Thyroid gland (tissue), 4 donors: ENCODE results near the gene FNDC3B.

Experiments used
- POLR2A ChIP-seq, 2 donors: fragments of 450-650 bp; IDR thresholded peaks; one replicate each; pipeline ENCODE4 v1.6.1; 2017; ENCODE audit warnings: antibody characterized with exemption in 2 of 2, mild to moderate bottlenecking in 2 of 2, moderate library complexity in 1 of 2
- TF ChIP-seq, protein P1 (sequence below), 6 experiments: fragments of 200-600 bp in 3 of 6; fragments of 450-650 bp in 3 of 6; sonication (generic) in 3 of 6; IDR thresholded peaks; one replicate each; pipeline ENCODE4 v1.5.1; 2016 to 2019; ENCODE audit warnings: antibody characterized with exemption in 6 of 6, mild to moderate bottlenecking in 2 of 6, inconsistent platforms in 1 of 6, moderate library complexity in 1 of 6

DNA sequence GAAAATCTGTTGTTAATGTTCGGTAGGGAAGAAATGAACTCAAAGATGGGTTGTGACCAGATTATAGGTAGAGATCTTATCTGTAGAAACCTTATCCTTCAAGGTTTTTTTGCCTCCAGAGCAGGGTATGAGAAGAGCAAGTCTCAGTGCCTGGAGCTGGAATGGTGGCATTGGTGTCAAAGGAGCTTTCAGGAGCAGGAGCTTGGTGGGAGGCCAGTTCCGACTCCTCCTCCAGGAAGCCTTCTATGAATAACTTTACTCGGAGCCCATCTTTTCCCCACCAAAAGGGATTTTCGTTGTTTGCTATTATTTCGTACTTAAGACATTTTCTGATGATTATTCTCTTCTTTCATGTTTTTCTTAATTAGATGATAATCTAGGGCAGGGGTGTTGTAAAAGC, 317.0 kb downstream of the FNDC3B start:
- TF ChIP-seq, protein P1, sequence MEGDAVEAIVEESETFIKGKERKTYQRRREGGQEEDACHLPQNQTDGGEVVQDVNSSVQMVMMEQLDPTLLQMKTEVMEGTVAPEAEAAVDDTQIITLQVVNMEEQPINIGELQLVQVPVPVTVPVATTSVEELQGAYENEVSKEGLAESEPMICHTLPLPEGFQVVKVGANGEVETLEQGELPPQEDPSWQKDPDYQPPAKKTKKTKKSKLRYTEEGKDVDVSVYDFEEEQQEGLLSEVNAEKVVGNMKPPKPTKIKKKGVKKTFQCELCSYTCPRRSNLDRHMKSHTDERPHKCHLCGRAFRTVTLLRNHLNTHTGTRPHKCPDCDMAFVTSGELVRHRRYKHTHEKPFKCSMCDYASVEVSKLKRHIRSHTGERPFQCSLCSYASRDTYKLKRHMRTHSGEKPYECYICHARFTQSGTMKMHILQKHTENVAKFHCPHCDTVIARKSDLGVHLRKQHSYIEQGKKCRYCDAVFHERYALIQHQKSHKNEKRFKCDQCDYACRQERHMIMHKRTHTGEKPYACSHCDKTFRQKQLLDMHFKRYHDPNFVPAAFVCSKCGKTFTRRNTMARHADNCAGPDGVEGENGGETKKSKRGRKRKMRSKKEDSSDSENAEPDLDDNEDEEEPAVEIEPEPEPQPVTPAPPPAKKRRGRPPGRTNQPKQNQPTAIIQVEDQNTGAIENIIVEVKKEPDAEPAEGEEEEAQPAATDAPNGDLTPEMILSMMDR (IDR thresholded peaks at IDR 0.05): no peak
- TF ChIP-seq POLR2A (IDR thresholded peaks at IDR 0.05): no peak
